ENCODE data around the gene MYH9.
"Not testable (repeated sequence)": the region's sequence is repeated elsewhere in the genome, so short reads cannot be mapped to it uniquely, and the experiment has no call there.

DNA sequence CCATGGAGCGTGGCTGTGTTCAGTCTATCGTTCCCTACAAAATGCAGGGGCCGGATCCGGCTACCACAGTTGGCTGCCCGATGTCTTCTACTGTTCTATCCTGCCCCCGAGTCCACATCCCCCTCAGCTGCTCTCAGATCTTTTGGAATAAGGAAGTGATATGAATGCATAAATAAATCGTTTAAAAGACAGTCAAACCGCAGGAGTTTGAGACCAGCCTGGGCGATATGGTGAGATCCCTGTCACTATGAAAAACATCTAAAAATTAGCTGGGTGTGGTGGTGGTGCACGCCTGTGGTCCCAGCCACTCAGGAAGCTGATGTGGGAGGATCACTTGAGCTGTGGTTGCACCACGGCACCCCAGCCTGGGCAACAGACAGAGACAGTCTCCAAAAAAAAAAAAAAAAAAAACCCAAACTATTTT, 97.8 kb downstream of the MYH9 start:
- not testable (repeated sequence) for TF ChIP-seq EZH2 (IDR thresholded peaks at IDR 0.05; ENCODE audit: borderline replicate concordance, low read depth, low read length, poor library complexity, severe bottlenecking); CTCF (conservative IDR thresholded peaks at IDR 0.05; ENCODE audit: low read depth, low read length)

Data from A673 (cell line).